ENCODE data around the gene CNNM4.
A peak's percentile ranks its signal among the peaks of the same experiment; 100 is the strongest.

CNNM4 gene

GRCh38 chr2:96819128-96819875 lies 58.6 kb downstream of the CNNM4 start:
- DNase-seq (no peak), ATAC-seq (replicated peaks) (no peak)
- peak overlapping the region in 1 of 2 donors; percentile 81 for H3K4me3 Mint-ChIP-seq
- no peaks in the 10 kb centered on the region for H3K27me3 Mint-ChIP-seq
- no peak overlapping the region for H3K27ac Mint-ChIP-seq
- peaks cover 43 to 64% of the 10 kb centered on the region in 2 donors for H3K4me1 Mint-ChIP-seq
- H3K36me3 Mint-ChIP-seq: peaks cover 22 to 28% of the 10 kb centered on the region in 2 donors
- no peaks in the 10 kb centered on the region for H3K9me3 Mint-ChIP-seq

GRCh38 chr2:96819876-96820511 lies 59.3 kb downstream of the CNNM4 start:
- H3K9me3 Mint-ChIP-seq: no peaks in the 10 kb centered on the region
- peak overlapping the region; percentile 20 for H3K27ac Mint-ChIP-seq
- ATAC-seq (replicated peaks): no peak
- no peak for DNase-seq
- no peak overlapping the region for H3K4me3 Mint-ChIP-seq
- H3K27me3 Mint-ChIP-seq: no peaks in the 10 kb centered on the region
- peaks cover 43 to 62% of the 10 kb centered on the region in 2 donors for H3K4me1 Mint-ChIP-seq
- peaks cover 24 to 31% of the 10 kb centered on the region in 2 donors for H3K36me3 Mint-ChIP-seq

- Mint-ChIP-seq H3K4me1 (peaks cover 40 to 55% of the 10 kb centered on the region in 2 donors), H3K27me3 (no peaks in the 10 kb centered on the region), H3K4me3 (no peak overlapping the region), H3K36me3 (peaks cover 26 to 39% of the 10 kb centered on the region in 2 donors), H3K9me3 (no peaks in the 10 kb centered on the region), H3K27ac (no peak overlapping the region)
- no peak for DNase-seq
- no peak for ATAC-seq (replicated peaks)
Observed at GRCh38 chr2:96821113-96821675, 60.5 kb downstream of the CNNM4 start.

- H3K4me3 Mint-ChIP-seq: no peak overlapping the region
- H3K4me1 Mint-ChIP-seq: peaks cover 34 to 48% of the 10 kb centered on the region in 2 donors
- no peaks in the 10 kb centered on the region for H3K9me3 Mint-ChIP-seq
- DNase-seq: no peak
- H3K36me3 Mint-ChIP-seq: peaks cover 30 to 39% of the 10 kb centered on the region in 2 donors
- no peaks in the 10 kb centered on the region for H3K27me3 Mint-ChIP-seq
- H3K27ac Mint-ChIP-seq: peak overlapping the region; percentile 31
- ATAC-seq (replicated peaks): no peak
Observed at GRCh38 chr2:96822786-96823185, 62.1 kb downstream of the CNNM4 start.

GRCh38 chr2:96823198-96823597 lies 62.5 kb downstream of the CNNM4 start:
- peak overlapping the region; percentile 31 for H3K27ac Mint-ChIP-seq
- H3K36me3 Mint-ChIP-seq: peaks cover 28 to 39% of the 10 kb centered on the region in 2 donors
- DNase-seq (no peak), ATAC-seq (replicated peaks) (no peak)
- H3K4me3 Mint-ChIP-seq: no peak overlapping the region
- no peaks in the 10 kb centered on the region for H3K9me3 Mint-ChIP-seq
- H3K4me1 Mint-ChIP-seq: peaks cover 32 to 43% of the 10 kb centered on the region in 2 donors
- H3K27me3 Mint-ChIP-seq: no peaks in the 10 kb centered on the region

- no peak for DNase-seq
Observed at GRCh38 chr2:96824079-96824870, 63.6 kb downstream of the CNNM4 start.

GRCh38 chr2:96825057-96825456 lies 64.4 kb downstream of the CNNM4 start:
- ATAC-seq (replicated peaks) (no peak), DNase-seq (no peak)
- Mint-ChIP-seq H3K36me3 (peaks cover 28 to 34% of the 10 kb centered on the region in 2 donors), H3K9me3 (no peaks in the 10 kb centered on the region), H3K27me3 (no peaks in the 10 kb centered on the region), H3K27ac (no peak overlapping the region), H3K4me3 (no peak overlapping the region), H3K4me1 (peaks cover 14 to 25% of the 10 kb centered on the region in 2 donors)

More at GRCh38 chr2:96824079-96824870, 63.6 kb downstream of the CNNM4 start:
- H3K4me3 Mint-ChIP-seq: no peak overlapping the region
- H3K4me1 Mint-ChIP-seq: peaks cover 21 to 33% of the 10 kb centered on the region in 2 donors
- peaks cover 26 to 37% of the 10 kb centered on the region in 2 donors for H3K36me3 Mint-ChIP-seq
- H3K27ac Mint-ChIP-seq: peak overlapping the region; percentile 37
- H3K27me3 Mint-ChIP-seq: no peaks in the 10 kb centered on the region
- ATAC-seq (replicated peaks): no peak
- H3K9me3 Mint-ChIP-seq: no peaks in the 10 kb centered on the region

- Mint-ChIP-seq H3K4me1 (peaks cover 1 to 10% of the 10 kb centered on the region in 2 donors), H3K4me3 (no peak overlapping the region), H3K36me3 (peaks cover 32 to 38% of the 10 kb centered on the region in 2 donors), H3K9me3 (no peaks in the 10 kb centered on the region), H3K27me3 (no peaks in the 10 kb centered on the region), H3K27ac (no peak overlapping the region)
- ATAC-seq (replicated peaks) (no peak), DNase-seq (no peak)
Observed at GRCh38 chr2:96826546-96827278, 66.0 kb downstream of the CNNM4 start.

- peaks cover 41 to 49% of the 10 kb centered on the region in 2 donors for H3K36me3 Mint-ChIP-seq
- H3K27ac Mint-ChIP-seq: no peak overlapping the region
Observed at GRCh38 chr2:96828436-96828835, 67.7 kb downstream of the CNNM4 start.

GRCh38 chr2:96828874-96829273 lies 68.2 kb downstream of the CNNM4 start:
- H3K4me1 Mint-ChIP-seq: peaks cover 10 to 11% of the 10 kb centered on the region in 2 donors
- H3K4me3 Mint-ChIP-seq: no peak overlapping the region
- no peaks in the 10 kb centered on the region for H3K27me3 Mint-ChIP-seq
- no peak overlapping the region for H3K27ac Mint-ChIP-seq
- no peak for DNase-seq
- peaks cover 41 to 51% of the 10 kb centered on the region in 2 donors for H3K36me3 Mint-ChIP-seq
- H3K9me3 Mint-ChIP-seq: no peaks in the 10 kb centered on the region
- no peak for ATAC-seq (replicated peaks)

More at GRCh38 chr2:96828436-96828835, 67.7 kb downstream of the CNNM4 start:
- Mint-ChIP-seq H3K9me3 (no peaks in the 10 kb centered on the region), H3K4me1 (peaks cover 6 to 9% of the 10 kb centered on the region in 2 donors), H3K4me3 (no peak overlapping the region), H3K27me3 (no peaks in the 10 kb centered on the region)
- ATAC-seq (replicated peaks) (no peak), DNase-seq (no peak)

- H3K36me3 Mint-ChIP-seq: peaks cover 38 to 46% of the 10 kb centered on the region in 2 donors
- ATAC-seq (replicated peaks): no peak
- no peak for DNase-seq
- H3K27me3 Mint-ChIP-seq: no peaks in the 10 kb centered on the region
- H3K9me3 Mint-ChIP-seq: no peaks in the 10 kb centered on the region
- H3K4me3 Mint-ChIP-seq: no peak overlapping the region
- peaks cover 9 to 10% of the 10 kb centered on the region in 2 donors for H3K4me1 Mint-ChIP-seq
- peak overlapping the region; percentile 61 for H3K27ac Mint-ChIP-seq
Observed at GRCh38 chr2:96830044-96830562, 69.4 kb downstream of the CNNM4 start.

- peaks cover 36 to 45% of the 10 kb centered on the region in 2 donors for H3K36me3 Mint-ChIP-seq
- peak overlapping the region; percentile 65 for H3K27ac Mint-ChIP-seq
- H3K4me1 Mint-ChIP-seq: peaks cover 9 to 10% of the 10 kb centered on the region in 2 donors
Observed at GRCh38 chr2:96831679-96832078, 71.0 kb downstream of the CNNM4 start.

GRCh38 chr2:96832408-96832753 lies 71.7 kb downstream of the CNNM4 start:
- ATAC-seq (replicated peaks) (no peak), DNase-seq (no peak)
- no peaks in the 10 kb centered on the region for H3K9me3 Mint-ChIP-seq
- H3K4me3 Mint-ChIP-seq: no peak overlapping the region
- no peak overlapping the region for H3K27ac Mint-ChIP-seq
- H3K4me1 Mint-ChIP-seq: peaks cover 9 to 10% of the 10 kb centered on the region in 2 donors
- peaks cover 36 to 45% of the 10 kb centered on the region in 2 donors for H3K36me3 Mint-ChIP-seq
- no peaks in the 10 kb centered on the region for H3K27me3 Mint-ChIP-seq

More at GRCh38 chr2:96831679-96832078, 71.0 kb downstream of the CNNM4 start:
- Mint-ChIP-seq H3K9me3 (no peaks in the 10 kb centered on the region), H3K27me3 (no peaks in the 10 kb centered on the region), H3K4me3 (no peak overlapping the region)
- DNase-seq: no peak
- ATAC-seq (replicated peaks): no peak
